C4-2B (cell line): ENCODE measurements around the gene VSIG10.

Experiments
- H3K27ac ChIP-seq: fragments of 450-650 bp; 2 replicates; pipeline ENCODE4 v1.5.1; 2017
- CTCF ChIP-seq: fragments of 450-650 bp; conservative IDR thresholded peaks from 2 replicates; pipeline ENCODE4 v1.5.1; 2017; ENCODE audit warnings: mild to moderate bottlenecking
- ZFX ChIP-seq: fragments of 450-650 bp; IDR thresholded peaks from 2 replicates; pipeline ENCODE4 v1.6.1; 2017

The VSIG10 gene

GRCh38 chr12:118052324-118053070 lies 51.3 kb downstream of the VSIG10 start:
- TF ChIP-seq ZFX = no peak
- no peak for TF ChIP-seq CTCF
- H3K27ac ChIP-seq = no peak overlapping the region

- no peak for TF ChIP-seq ZFX
- no peak for TF ChIP-seq CTCF
- no peak overlapping the region for H3K27ac ChIP-seq
Observed at GRCh38 chr12:118050972-118051910, 52.6 kb downstream of the VSIG10 start.

DNA sequence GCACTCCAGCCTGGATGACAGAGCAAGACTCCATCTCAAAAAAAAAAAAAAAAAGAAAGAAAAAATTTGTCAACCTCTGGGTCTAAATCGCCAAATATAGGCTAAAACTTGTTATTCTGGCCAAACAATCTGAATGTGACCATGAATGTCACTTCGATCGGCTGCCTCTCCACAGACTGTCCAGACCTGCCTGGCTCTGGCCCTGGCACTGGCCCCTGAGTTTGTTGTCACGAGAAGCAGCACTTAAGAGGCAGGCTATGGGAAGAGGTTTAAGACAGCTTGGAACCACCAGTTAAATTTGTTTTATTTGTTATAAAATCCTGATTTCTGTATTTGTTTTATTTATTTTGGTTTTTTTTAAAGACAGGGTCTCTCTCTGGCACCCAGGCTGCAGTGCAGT lies 57.4 kb downstream of the VSIG10 start:
- H3K27ac ChIP-seq = no peak overlapping the region

GRCh38 chr12:118044577-118044976 lies 59.2 kb downstream of the VSIG10 start:
- TF ChIP-seq CTCF (no peak), ZFX (no peak)
- H3K27ac ChIP-seq = no peak overlapping the region

More for the DNA sequence above, 57.4 kb downstream of the VSIG10 start:
- no peak for TF ChIP-seq CTCF
- no peak for TF ChIP-seq ZFX

- TF ChIP-seq CTCF (no peak), ZFX (no peak)
- H3K27ac ChIP-seq = no peak overlapping the region
Observed at GRCh38 chr12:118044075-118044474, 59.7 kb downstream of the VSIG10 start.

DNA sequence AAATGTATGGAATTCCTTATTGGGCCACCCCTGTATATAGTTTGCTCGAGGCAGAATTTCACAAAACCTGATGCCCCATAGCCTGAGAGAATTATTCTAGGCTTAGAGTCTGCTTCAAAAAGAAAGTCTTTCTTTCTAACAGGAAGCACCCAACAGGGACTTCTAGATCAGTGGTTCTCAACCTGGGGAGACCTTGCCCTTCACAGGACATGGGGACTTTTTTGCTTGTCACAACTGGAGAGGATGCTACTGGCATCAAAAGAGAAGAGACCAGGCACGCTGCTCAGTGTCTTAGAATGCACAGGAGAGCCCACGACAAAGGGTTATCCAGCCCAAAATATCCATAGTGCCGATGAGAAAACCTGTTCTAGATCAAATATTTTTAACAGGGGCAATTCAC lies 61.7 kb downstream of the VSIG10 start:
- H3K27ac ChIP-seq = no peak overlapping the region
- TF ChIP-seq ZFX = no peak
- no peak for TF ChIP-seq CTCF

- no peak overlapping the region for H3K27ac ChIP-seq
Observed at GRCh38 chr12:118038137-118038536, 65.7 kb downstream of the VSIG10 start.

More at GRCh38 chr12:118038137-118038536, 65.7 kb downstream of the VSIG10 start:
- TF ChIP-seq ZFX = no peak
- no peak for TF ChIP-seq CTCF
